Peyer's patch (tissue), 4 donors: ENCODE data around the gene COL7A1.

Source experiments
- CTCF ChIP-seq, 6 experiments: fragments of 450-650 bp in 4 of 6; fragments of 200-600 bp in 2 of 6; sonication (generic) in 1 of 6; IDR thresholded peaks; one replicate each; pipeline ENCODE4 v1.5.1; 2017 to 2019; ENCODE audit warnings: antibody characterized with exemption in 6 of 6, mild to moderate bottlenecking in 3 of 6, moderate library complexity in 1 of 6
- POLR2A ChIP-seq, 2 donors: fragments of 450-650 bp; IDR thresholded peaks; one replicate each; pipeline ENCODE4 v1.5.1; 2017; ENCODE audit warnings: antibody characterized with exemption in 2 of 2, mild to moderate bottlenecking in 2 of 2, moderate library complexity in 2 of 2

- no peak for TF ChIP-seq POLR2A (IDR thresholded peaks at IDR 0.05)
- no peak for TF ChIP-seq CTCF (IDR thresholded peaks at IDR 0.05)
Observed at GRCh38 chr3:48569808-48570450, 25.2 kb downstream of the COL7A1 start.
